HG02970 (cell line): ENCODE data around the gene FOSB.
A peak's percentile ranks its signal among the peaks of the same experiment; 100 is the strongest.
"Not testable (repeated sequence)": the region's sequence is repeated elsewhere in the genome, so short reads cannot be mapped to it uniquely, and the experiment has no call there.

ENCODE experiments used
- ATAC-seq: cut with Tn5 transposase; IDR thresholded peaks from one replicate; pipeline ENCODE4 v1.9.1; 2021; ENCODE audit warnings: mild to moderate bottlenecking, moderate library complexity, moderate number of reproducible peaks; ENCODE audit not compliant: unreplicated experiment, low FRiP score

Gene FOSB

GRCh38 chr19:45500918-45501729 is 33.3 kb downstream of the FOSB start:
- no peak for ATAC-seq

DNA sequence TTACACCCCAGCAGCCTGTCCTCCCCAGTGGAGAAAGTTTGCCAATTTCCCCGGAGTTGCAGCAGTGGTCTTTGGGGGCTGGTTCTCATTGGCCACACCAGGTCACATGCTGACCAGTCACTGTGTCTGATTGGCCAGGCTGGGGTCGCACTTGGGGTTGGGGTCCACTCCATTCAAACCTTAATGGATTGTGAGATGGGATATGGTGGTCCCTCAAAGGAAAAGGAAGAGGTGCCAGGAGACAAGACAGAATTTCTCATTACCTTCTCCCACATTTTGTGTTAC is 33.9 kb downstream of the FOSB start:
- no peak for ATAC-seq

DNA sequence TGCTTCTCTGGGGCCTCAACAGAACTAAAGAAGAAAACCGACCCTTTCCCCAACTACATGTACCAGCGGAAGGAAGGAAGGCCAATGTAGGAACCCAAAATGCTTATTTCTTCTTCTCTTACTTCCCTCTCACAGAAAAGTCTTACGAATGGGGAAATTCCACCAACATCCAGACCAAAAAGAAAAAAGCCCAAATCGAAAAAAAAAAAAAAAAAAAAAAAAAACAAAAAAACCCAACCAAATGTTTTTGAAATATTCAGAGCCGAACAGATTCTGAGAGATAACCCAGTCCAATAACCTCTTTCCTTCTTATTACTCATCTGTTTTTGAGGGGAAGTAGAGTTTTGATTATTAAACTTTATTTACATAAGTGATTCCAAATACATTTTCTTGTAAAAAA is 34.3 kb downstream of the FOSB start:
- ATAC-seq, result no peak

DNA sequence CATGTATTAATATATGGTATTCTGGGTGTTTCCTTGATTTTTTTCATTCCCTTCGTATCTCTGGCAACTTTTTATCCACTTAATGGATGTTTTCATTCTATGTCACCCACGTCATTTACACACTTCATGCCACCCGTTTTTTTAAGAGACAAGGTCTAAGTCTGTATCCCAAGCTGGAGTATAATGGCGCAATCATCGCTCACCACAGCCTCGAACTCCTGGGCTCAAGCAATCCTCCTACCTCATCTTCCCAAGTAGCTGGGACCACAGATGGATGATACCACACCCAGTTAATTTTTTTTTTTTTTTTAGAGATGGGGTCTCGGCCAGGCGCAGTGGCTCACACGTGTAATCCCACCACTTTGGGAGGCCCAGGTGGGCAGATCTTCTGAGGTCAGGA is 36.1 kb downstream of the FOSB start:
- no peak for ATAC-seq

- no peak for ATAC-seq
Observed at GRCh38 chr19:45505151-45505995, 37.6 kb downstream of the FOSB start.

DNA sequence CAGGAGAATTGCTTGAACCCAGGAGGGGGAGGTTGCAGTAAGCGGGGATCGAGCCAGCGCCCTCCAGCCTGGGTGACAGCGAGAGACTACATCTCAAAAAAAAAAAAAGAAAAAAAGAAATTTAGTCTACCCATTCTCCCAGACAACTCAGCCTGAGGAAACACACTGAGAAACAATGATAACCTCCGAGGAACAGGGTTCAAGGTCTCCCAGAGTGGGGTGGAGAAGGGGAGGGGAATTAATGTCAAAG is 38.1 kb downstream of the FOSB start:
- ATAC-seq, result no peak

DNA sequence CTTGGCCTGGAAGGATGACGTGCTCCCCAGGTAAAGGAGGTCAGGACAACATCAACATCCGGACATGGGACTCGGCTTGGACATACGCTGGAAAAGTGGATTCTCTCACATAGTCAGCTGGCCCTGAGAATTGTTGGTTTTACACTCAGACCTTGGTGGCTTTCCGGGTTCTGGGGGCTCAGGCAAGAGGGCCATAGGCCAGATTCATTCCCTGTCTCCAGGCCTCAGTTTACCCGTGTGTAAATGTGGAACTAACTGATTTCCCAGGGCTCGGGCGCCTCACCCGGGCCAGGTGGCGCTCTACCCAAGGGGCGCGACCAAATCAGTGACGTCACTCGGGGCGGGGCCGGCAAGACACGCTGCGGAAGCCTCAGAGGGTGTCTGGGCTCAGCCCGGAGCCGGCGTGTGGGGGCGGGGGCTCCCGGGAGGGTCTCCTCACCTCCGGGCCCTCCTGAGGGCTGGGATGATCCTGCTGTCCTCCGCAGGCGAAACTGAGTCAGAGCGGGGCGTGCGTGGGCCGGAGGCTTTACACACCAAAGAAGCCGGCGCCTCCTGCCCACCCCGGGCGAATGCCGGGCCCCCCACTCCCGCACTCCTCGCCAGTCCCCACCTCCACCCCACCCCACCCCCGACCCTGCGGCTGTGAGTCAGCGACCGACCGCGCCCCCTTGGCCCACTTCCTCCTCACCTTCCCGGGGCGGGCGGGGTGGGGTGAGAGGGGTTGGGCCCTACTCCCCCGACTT is 38.6 kb downstream of the FOSB start:
- peak; percentile 57 for ATAC-seq

- peak; percentile 48 for ATAC-seq
Observed at GRCh38 chr19:45506989-45507871, 39.4 kb downstream of the FOSB start, which contains the start of gene VASP. VASP (plus strand) TSS chr19:45507479; CDS start chr19:45507772, 293 bp downstream.

GRCh38 chr19:45507872-45508416 is 40.1 kb downstream of the FOSB start:
- ATAC-seq, result no peak

- no peak for ATAC-seq
Observed at GRCh38 chr19:45508417-45508860, 40.6 kb downstream of the FOSB start.

- no peak for ATAC-seq
Observed at GRCh38 chr19:45508861-45509691, 41.3 kb downstream of the FOSB start.

GRCh38 chr19:45509692-45510015 is 41.9 kb downstream of the FOSB start:
- no peak for ATAC-seq

- not testable (repeated sequence) for ATAC-seq
Observed at GRCh38 chr19:45510352-45510751, 42.6 kb downstream of the FOSB start.

GRCh38 chr19:45511074-45511473 is 43.3 kb downstream of the FOSB start:
- no peak for ATAC-seq

- ATAC-seq, result no peak
Observed at GRCh38 chr19:45512881-45513483, 45.2 kb downstream of the FOSB start.

GRCh38 chr19:45514376-45515051 is 46.7 kb downstream of the FOSB start:
- ATAC-seq, result no peak

DNA sequence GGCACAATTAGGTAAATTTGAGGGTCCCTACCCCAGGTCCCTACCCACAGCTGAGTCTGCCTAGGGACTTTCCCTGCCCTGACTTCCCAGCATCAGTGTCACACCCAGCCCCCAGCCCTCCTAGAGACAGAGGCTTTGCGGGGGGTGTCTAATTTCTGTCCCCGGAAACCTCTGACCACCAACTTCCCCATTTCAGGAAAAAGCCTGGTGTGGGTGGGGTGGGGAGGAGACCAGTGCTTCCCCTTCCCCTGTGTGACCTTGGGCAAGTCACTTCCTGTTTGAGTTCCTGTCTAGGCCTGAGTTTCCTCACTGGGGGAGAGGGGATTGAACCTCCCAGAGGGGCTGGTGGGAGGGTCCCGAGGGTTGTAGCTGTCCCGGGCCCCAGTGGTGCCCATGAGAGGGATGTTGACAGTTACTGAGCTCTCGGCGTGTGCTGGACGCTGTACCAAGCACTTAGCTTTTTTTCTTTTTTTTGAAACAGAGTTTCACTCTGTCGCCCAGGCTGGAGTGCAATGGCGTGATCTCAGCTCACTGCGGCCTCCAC is 47.4 kb downstream of the FOSB start:
- ATAC-seq, result no peak

- no peak for ATAC-seq
Observed at GRCh38 chr19:45515807-45516401, 48.1 kb downstream of the FOSB start.
